Coronary artery (tissue), 2 donors: ENCODE measurements around the gene CD276.
A peak's percentile ranks its signal among the peaks of the same experiment; 100 is the strongest.

Source experiments
- DNase-seq: peaks from one replicate; pipeline ENCODE4 v3.0.0-alpha.2; 2017; ENCODE audit warnings: low spot score
- H3K27ac ChIP-seq, 2 donors: fragments of 200-600 bp; sonication (generic); one replicate each; pipeline ENCODE4 v1.5.1; 2016 to 2019
- H3K4me3 ChIP-seq: fragments of 200-600 bp; sonication (generic); 2 replicates; pipeline ENCODE4 v1.5.1; 2016; ENCODE audit warnings: mild to moderate bottlenecking, moderate library complexity
- CTCF ChIP-seq: fragments of 200-600 bp; sonication (generic); IDR thresholded peaks from one replicate; pipeline ENCODE4 v1.5.1; 2019; ENCODE audit warnings: antibody characterized with exemption

The CD276 gene

GRCh38 chr15:73747847-73748590 is 63.8 kb downstream of the CD276 start:
- Histone ChIP-seq H3K27ac (no peak overlapping the region), H3K4me3 (no peak overlapping the region)
- DNase-seq, result no peak
- no peak for TF ChIP-seq CTCF

GRCh38 chr15:73748730-73749129 is 64.5 kb downstream of the CD276 start:
- DNase-seq, result no peak
- Histone ChIP-seq H3K27ac (no peak overlapping the region), H3K4me3 (no peak overlapping the region)
- TF ChIP-seq CTCF, result no peak

GRCh38 chr15:73749533-73749932 is 65.3 kb downstream of the CD276 start:
- no peak for DNase-seq
- no peak overlapping the region for H3K4me3 ChIP-seq
- H3K27ac ChIP-seq, result no peak overlapping the region
- no peak for TF ChIP-seq CTCF

GRCh38 chr15:73749971-73750370 is 65.8 kb downstream of the CD276 start:
- no peak overlapping the region for H3K4me3 ChIP-seq
- no peak for TF ChIP-seq CTCF
- DNase-seq, result no peak
- H3K27ac ChIP-seq, result no peak overlapping the region

GRCh38 chr15:73750438-73750837 is 66.3 kb downstream of the CD276 start:
- no peak for DNase-seq
- H3K4me3 ChIP-seq, result no peak overlapping the region
- H3K27ac ChIP-seq, result no peak overlapping the region
- TF ChIP-seq CTCF, result no peak

GRCh38 chr15:73750951-73751350 is 66.8 kb downstream of the CD276 start:
- Histone ChIP-seq H3K27ac (no peak overlapping the region), H3K4me3 (peak overlapping the region; percentile 92)
- no peak for DNase-seq
- TF ChIP-seq CTCF, result no peak

GRCh38 chr15:73751511-73751898 is 67.3 kb downstream of the CD276 start:
- no peak for TF ChIP-seq CTCF
- Histone ChIP-seq H3K4me3 (peak overlapping the region; percentile 92), H3K27ac (no peak overlapping the region)
- no peak for DNase-seq
